Fibroblast of lung (primary cell): ENCODE results near the gene UQCRHL. TPM values are rescaled to one million over a fixed set of nuclear protein-coding genes. Genes with fewer than 3 reads are reported as not detected.

ENCODE experiments used
- polyA plus RNA-seq, 2 donors: library from polyadenylated mRNA; depleted of rRNA in 1 of 2; stranded (reverse) in 1 of 2; unstranded in 1 of 2; fragments of >200 nt; gene quantifications; 2 replicates each; pipeline ENCODE4 v1.2.1, GENCODE V29; 2011 to 2012; ENCODE audit warnings: missing spikeins in 1 of 2
- total RNA-seq: library from RNA; depleted of rRNA; stranded (reverse); fragments of >200 nt; gene quantifications from 2 replicates; pipeline ENCODE4 v1.2.1, GENCODE V29; 2014

Gene UQCRHL
- total and polyA plus RNA-seq, 2 donors (not counting 1 experiment from before 2014, with no cell fraction given) = 1.3 to 7.8 TPM

Other genes starting within 250 kb of the UQCRHL start
- gene AGMAT, start 222.6 kb downstream of the UQCRHL start, total RNA-seq = 1.0 and 1.2 TPM in 2 replicates
- gene AGMAT, start 222.6 kb downstream of the UQCRHL start, polyA plus RNA-seq = 0.52 and 0.53 TPM in 2 replicates
- 10.8 and 11.7 TPM in 2 replicates for gene DDI2, start 190.2 kb downstream of the UQCRHL start, total RNA-seq
- gene DDI2, start 190.2 kb downstream of the UQCRHL start, polyA plus RNA-seq = 6.4 and 9.3 TPM in 2 replicates
- 79.4 and 94.6 TPM in 2 replicates for gene PLEKHM2, start 123.3 kb downstream of the UQCRHL start, total RNA-seq
- 27.3 and 32.3 TPM in 2 replicates for gene PLEKHM2, start 123.3 kb downstream of the UQCRHL start, polyA plus RNA-seq
- 0.77 and 0.83 TPM in 2 replicates for gene SLC25A34, start 71.4 kb downstream of the UQCRHL start, total RNA-seq
- gene SLC25A34, start 71.4 kb downstream of the UQCRHL start, polyA plus RNA-seq = 0.23 and 0.35 TPM in 2 replicates
- gene TMEM82, start 65.2 kb downstream of the UQCRHL start, total RNA-seq = not detected in 2 replicates
- gene TMEM82, start 65.2 kb downstream of the UQCRHL start, polyA plus RNA-seq = not detected in 2 replicates
- gene FBLIM1, start 48.9 kb downstream of the UQCRHL start, total RNA-seq = 17.3 and 27.7 TPM in 2 replicates
- gene FBLIM1, start 48.9 kb downstream of the UQCRHL start, polyA plus RNA-seq = 35.8 and 86.2 TPM in 2 replicates
- 11.0 and 11.9 TPM in 2 replicates for gene SPEN, start 40.1 kb upstream of the UQCRHL start, total RNA-seq
- 3.8 and 5.1 TPM in 2 replicates for gene SPEN, start 40.1 kb upstream of the UQCRHL start, polyA plus RNA-seq
- gene ZBTB17, start 168.5 kb upstream of the UQCRHL start, total RNA-seq = 46.0 and 54.3 TPM in 2 replicates
- 12.6 and 20.4 TPM in 2 replicates for gene ZBTB17, start 168.5 kb upstream of the UQCRHL start, polyA plus RNA-seq
- gene SRARP, start 196.6 kb upstream of the UQCRHL start, total RNA-seq = not detected in 2 replicates
- not detected in 2 replicates for gene SRARP, start 196.6 kb upstream of the UQCRHL start, polyA plus RNA-seq
- gene HSPB7, start 210.4 kb upstream of the UQCRHL start, total RNA-seq = 1.0 and 4.5 TPM in 2 replicates
- 10.1 and 14.2 TPM in 2 replicates for gene HSPB7, start 210.4 kb upstream of the UQCRHL start, polyA plus RNA-seq
- under 0.01 TPM in 2 replicates for gene CLCNKA, start 214.4 kb upstream of the UQCRHL start, total RNA-seq
- 0.05 TPM in 1 of 2 replicates, not detected in the other for gene CLCNKA, start 214.4 kb upstream of the UQCRHL start, polyA plus RNA-seq
- gene CLCNKB, start 236.1 kb upstream of the UQCRHL start, total RNA-seq = under 0.01 and 0.33 TPM in 2 replicates
- 0.07 and 0.09 TPM in 2 replicates for gene CLCNKB, start 236.1 kb upstream of the UQCRHL start, polyA plus RNA-seq